ENCODE data around the gene UQCRC2.

DNA sequence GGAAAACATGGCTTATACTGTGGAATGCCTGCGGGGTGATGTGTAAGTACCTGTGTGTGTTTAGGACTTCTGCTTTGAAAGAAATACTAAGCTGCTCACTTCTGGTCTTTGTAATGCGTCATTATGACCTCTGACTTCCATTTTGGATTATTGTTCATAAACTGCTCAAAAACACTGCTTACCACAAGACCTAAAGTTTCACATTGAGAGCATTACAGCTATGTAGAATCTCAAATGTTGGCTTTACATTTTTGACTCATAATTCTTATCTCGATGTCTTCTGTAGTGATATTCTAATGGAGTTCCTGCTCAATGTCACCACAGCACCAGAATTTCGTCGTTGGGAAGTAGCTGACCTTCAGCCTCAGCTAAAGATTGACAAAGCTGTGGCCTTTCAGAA is 9.3 kb downstream of the UQCRC2 start:
- no peak for TF ChIP-seq EZH2phosphoT487 (IDR thresholded peaks at IDR 0.05; ENCODE audit: low read depth)
- TF ChIP-seq, protein P1, sequence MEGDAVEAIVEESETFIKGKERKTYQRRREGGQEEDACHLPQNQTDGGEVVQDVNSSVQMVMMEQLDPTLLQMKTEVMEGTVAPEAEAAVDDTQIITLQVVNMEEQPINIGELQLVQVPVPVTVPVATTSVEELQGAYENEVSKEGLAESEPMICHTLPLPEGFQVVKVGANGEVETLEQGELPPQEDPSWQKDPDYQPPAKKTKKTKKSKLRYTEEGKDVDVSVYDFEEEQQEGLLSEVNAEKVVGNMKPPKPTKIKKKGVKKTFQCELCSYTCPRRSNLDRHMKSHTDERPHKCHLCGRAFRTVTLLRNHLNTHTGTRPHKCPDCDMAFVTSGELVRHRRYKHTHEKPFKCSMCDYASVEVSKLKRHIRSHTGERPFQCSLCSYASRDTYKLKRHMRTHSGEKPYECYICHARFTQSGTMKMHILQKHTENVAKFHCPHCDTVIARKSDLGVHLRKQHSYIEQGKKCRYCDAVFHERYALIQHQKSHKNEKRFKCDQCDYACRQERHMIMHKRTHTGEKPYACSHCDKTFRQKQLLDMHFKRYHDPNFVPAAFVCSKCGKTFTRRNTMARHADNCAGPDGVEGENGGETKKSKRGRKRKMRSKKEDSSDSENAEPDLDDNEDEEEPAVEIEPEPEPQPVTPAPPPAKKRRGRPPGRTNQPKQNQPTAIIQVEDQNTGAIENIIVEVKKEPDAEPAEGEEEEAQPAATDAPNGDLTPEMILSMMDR (IDR thresholded peaks at IDR 0.05; ENCODE audit: low read depth, low read length), result no peak

Data from OCI-LY3 (cell line).